ENCODE results near the gene ASB8.

- no peak for TF ChIP-seq POLR2A (IDR thresholded peaks at IDR 0.05; ENCODE audit: low read depth)
- TF ChIP-seq EP300 (IDR thresholded peaks at IDR 0.05), result no peak
- TF ChIP-seq CTCF (IDR thresholded peaks at IDR 0.05), result peak; percentile 21 to 49 (median 37)
- TF ChIP-seq POLR2AphosphoS5 (IDR thresholded peaks at IDR 0.05), result no peak
Observed at GRCh38 chr12:48197549-48197970, 40.2 kb upstream of the ASB8 start.

All from esophagus muscularis mucosa (tissue), 4 donors.